Adipose tissue (tissue), 3 donors: ENCODE data around the gene CLUH. TPM values are rescaled to one million over a fixed set of nuclear protein-coding genes. Genes with fewer than 3 reads are reported as not detected.

ENCODE experiments used
- H3K27ac ChIP-seq: one replicate; pipeline ENCODE4 v1.5.1; 2013; ENCODE audit warnings: low read depth, low read length
- WGBS, 3 donors: extraction: QIAGEN DNeasy Blood & Tissue Kit; methylation state at CpG; one replicate each; pipeline ENCODE4 v1.1.7; 2013; 5-methylcytosine and 5-hydroxymethylcytosine counted together
- polyA plus RNA-seq, 3 donors: library from polyadenylated mRNA; stranded (reverse); fragments of 200-250 nt; gene quantifications; one replicate each; pipeline ENCODE4 v1.2.3, GENCODE V29; 2013
- donor health status: healthy with polysubstance abuse.
- donor health status: Bipolar disorder and iron deficiency.
- donor health status: healthy.

Gene CLUH
- polyA plus RNA-seq, 3 donors, result 37.2 to 124 (median 49.1) TPM

- WGBS, 3 donors, result 59 to 65% (median 65%) methylated on average over 10 of the region's 10 CpGs
- no peak overlapping the region for H3K27ac ChIP-seq
These were observed 11.0 kb upstream of the CLUH start for GRCh38 chr17:2722611-2723010.

DNA sequence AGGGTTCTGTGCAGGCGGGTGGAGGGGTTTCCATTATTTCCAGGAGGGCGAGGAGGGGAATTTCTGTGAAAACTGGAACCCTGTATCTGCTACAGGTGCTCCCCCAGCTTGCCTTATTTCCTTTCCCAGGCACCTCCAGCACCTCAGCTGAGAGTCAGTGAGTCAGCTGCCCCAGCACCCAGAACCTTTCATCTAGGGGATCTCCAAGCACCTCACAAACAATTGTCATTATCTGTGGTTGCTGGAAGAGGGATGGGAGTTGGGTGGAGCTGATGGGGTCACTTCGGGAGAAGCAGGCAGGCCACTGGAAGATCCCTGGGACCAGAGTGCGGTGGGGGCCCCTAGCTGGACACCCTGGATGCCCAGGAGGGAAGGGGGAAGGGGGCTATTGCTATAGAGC lies 10.0 kb upstream of the CLUH start:
- WGBS, 3 donors, result 62 to 84% (median 74%) methylated on average over 4 of the region's 4 CpGs
- H3K27ac ChIP-seq, result no peak overlapping the region

GRCh38 chr17:2719861-2720260 lies 8.3 kb upstream of the CLUH start:
- no peak overlapping the region for H3K27ac ChIP-seq
- WGBS, 3 donors, result 61 to 69% (median 68%) methylated on average over 4 of the region's 4 CpGs

DNA sequence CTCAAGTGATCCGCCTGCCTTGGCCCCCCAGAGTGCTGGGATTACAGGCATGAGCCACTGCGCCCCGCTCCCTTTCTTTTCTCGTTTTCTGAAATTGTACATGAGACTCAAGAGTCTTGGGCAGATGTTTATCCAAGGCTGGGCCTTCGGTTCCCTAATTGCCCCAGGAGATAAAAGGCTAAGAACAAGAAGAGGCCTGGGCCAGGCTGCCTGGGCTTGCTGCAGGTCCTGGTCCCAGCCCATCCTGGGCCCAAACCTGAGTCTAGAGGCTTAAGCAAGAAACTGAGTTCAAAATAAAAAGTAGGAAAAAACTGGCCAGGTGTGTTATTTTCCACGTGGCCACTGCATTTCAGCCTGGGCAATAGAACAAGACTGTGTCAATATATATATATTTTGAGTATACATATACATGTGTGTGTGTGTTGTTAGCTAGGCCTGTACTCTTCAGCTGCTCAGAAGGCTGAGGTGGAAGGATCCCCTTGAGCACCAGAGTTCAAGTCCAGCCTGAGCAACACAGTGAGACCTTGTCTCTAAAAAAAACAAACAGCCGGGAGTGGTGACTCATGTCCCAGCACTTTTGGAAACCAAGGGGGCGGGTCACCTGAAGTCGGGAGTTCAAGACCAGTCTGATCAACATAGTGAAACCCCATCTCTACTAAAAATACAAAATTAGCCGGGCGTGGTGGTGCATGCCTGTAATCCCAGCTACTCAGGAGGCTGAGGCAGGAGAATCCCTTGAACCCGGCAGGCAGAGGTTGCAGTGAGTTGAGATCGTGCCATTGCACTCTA lies 6.8 kb upstream of the CLUH start:
- no peak overlapping the region for H3K27ac ChIP-seq
- 78 to 80% (median 79%) methylated on average over 13 of the region's 13 CpGs for WGBS, 3 donors

DNA sequence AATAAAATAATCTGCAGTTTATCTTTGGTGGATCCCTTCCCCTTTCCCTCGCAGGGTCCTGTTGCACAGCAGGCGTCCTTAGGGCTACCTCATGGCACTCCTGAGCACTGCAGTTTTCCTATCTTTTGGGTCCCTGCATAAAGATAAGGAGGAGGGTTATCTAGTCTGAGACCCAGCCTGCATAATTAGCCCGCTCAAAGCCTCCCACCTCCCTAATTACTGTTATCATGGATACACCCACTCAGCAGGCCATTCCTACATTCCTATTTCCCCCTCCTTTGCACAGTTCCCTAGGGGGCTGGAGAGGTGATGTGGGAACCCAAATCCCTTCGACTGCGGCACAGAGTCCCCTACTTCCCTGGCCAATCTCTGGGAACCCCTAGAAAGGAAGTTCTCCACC lies 5.1 kb upstream of the CLUH start:
- no peak overlapping the region for H3K27ac ChIP-seq
- 53 to 84% (median 67%) methylated on average over 5 of the region's 5 CpGs for WGBS, 3 donors

DNA sequence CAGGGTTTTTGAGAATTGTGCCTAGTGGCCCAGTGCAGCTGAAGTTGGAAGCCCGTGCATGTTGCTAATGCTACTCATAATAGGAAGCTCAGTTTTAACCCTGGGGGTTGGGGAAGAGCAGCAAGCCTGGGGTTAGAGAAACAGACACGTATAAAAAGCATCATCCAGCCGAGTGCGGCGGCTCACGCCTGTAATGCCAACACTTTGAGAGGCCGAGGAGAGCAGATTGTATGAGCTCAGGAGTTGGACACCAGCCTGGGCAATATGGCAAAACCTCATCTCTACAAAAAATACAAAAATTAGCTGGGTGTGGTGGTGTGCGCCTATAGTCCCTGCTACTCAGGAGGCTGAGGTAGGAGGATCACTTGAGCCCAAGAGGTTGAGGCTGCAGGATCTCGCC lies 2.3 kb upstream of the CLUH start:
- H3K27ac ChIP-seq, result no peak overlapping the region
- WGBS, 3 donors, result 87 to 94% (median 90%) methylated on average over 9 of the region's 9 CpGs

GRCh38 chr17:2712300-2713043 lies 908 bp upstream of the CLUH start:
- 50 to 57% (median 52%) methylated on average over 36 of the region's 36 CpGs for WGBS, 3 donors
- no peak overlapping the region for H3K27ac ChIP-seq

- 1% methylated on average over 64 to 82 of the region's 82 CpGs for WGBS, 3 donors
- H3K27ac ChIP-seq, result no peak overlapping the region
These were observed 559 bp downstream of the CLUH start for GRCh38 chr17:2710803-2711607.

DNA sequence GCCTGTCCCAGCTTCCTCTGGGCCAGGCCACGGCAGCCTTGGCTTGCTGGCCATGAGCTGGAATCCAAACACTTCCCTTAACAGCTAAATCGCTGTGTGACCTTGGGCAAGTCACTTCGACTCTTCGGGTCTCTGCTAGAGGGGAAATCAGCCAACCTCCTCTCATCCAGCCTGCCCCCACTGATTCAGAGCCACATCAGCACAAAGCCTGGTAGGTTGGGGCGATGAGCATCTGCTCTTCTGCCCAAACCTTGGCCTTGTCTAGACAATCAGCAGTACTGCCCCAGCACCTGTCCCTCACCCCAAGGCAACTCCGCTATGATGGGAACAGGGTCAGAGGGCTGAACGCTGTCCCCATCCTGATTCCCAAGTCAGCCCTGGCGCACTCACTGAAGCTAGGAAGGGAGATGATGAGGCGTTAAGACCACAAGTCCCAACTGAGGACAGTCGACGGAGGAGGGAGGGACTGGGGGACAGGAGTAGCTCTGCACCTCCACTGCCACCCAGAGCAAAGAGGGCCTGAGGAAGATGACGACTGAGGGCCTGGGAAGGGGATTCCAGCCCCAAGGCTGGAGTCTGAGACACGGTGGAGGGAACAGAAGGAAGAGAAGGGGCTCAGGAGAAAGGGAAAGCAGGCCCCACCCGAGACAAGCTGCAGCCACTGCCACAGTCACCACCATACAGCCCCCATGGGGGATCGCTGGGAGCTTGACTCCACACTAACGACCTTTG lies 1.3 kb downstream of the CLUH start:
- WGBS, 3 donors, result 26 to 47% (median 33%) methylated on average over 16 of the region's 16 CpGs
- H3K27ac ChIP-seq, result no peak overlapping the region

- no peak overlapping the region for H3K27ac ChIP-seq
- WGBS, 3 donors, result 21 to 61% (median 54%) methylated on average over 8 to 10 of the region's 10 CpGs
These were observed 2.3 kb downstream of the CLUH start for GRCh38 chr17:2709183-2709661.

GRCh38 chr17:2708585-2709182 lies 2.9 kb downstream of the CLUH start:
- 45 to 82% (median 82%) methylated on average over 19 to 21 of the region's 21 CpGs for WGBS, 3 donors
- no peak overlapping the region for H3K27ac ChIP-seq

GRCh38 chr17:2707721-2708584 lies 3.6 kb downstream of the CLUH start:
- WGBS, 3 donors, result 38 to 70% (median 63%) methylated on average over 13 of the region's 13 CpGs
- H3K27ac ChIP-seq, result no peak overlapping the region

DNA sequence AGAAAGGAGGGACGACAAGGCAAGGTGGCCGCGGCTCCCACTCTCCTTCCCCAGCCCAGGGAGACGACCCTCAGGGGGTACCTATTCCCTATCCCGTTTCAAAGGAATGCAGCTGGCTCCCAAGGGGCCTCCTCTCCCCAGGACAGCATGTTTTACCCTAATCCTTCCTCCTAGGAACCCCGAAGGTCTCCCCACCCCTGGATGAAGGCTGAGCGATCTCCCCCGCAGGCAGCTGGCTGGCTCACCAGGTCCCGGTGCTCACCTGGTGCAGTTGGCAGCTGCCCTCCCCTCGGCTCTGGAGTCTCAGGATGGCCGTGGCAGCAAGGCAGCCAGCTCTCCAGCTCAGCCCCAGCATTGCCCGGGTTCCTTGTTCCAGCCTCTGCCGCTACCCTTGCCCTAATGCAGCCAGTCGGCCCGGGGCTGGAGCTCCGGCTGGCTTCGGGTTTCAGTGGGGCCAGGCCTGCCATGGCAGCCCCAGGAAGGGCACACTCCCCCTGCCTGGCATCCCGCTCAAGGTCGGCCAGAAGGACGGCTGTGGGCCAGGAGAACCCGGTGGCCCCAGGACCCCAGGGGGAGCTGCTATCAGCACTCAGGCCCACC lies 4.6 kb downstream of the CLUH start:
- WGBS, 3 donors, result 51 to 75% (median 74%) methylated on average over 20 to 21 of the region's 21 CpGs
- no peak overlapping the region for H3K27ac ChIP-seq

DNA sequence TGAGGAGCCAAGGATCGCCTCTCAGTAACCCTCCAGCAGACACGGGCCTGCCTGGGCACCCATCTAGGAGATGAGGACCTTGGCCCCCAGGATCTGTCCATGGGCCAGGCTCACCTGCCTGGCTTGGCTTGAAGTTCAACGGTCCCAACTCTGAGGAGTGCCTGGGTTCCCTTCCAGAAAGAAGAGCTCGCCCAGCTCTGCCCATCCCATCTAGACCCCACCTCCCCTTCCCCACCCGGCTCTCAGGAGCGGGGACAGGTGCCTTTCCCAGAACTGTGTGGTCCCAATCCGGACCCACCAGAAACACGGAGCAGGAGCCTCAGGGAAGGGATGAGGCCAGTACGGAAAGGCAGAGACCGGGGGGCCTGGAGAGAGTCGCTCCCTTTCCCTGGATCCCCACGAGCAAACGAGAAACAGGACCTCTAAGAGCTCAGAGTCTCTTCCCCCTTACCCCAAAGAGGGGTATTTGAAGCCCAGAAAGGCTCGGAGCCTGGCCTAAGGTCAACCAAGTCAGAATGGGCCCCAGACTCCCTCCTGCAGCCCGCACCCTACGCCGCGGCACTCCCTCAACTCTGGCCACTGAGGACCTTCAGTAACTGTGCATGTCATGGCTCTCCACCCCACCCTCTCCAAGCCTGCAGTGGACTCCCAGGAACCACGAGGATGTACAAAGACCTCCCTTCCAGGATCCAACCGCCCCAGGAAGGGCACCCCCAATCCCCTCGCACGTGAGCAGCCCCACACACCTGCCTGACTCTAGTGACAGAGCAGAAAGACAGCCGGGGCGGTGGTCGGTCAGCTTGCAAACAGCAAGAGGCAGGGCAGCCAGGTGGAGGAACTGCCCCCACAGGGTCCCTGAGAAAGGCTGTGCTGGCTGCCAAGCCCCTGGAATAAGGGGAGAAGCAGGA lies 5.4 kb downstream of the CLUH start:
- no peak overlapping the region for H3K27ac ChIP-seq
- 87 to 91% (median 89%) methylated on average over 25 of the region's 25 CpGs for WGBS, 3 donors

GRCh38 chr17:2705263-2705662 lies 6.3 kb downstream of the CLUH start:
- no peak overlapping the region for H3K27ac ChIP-seq
- 81 to 83% (median 82%) methylated on average over 7 of the region's 7 CpGs for WGBS, 3 donors

DNA sequence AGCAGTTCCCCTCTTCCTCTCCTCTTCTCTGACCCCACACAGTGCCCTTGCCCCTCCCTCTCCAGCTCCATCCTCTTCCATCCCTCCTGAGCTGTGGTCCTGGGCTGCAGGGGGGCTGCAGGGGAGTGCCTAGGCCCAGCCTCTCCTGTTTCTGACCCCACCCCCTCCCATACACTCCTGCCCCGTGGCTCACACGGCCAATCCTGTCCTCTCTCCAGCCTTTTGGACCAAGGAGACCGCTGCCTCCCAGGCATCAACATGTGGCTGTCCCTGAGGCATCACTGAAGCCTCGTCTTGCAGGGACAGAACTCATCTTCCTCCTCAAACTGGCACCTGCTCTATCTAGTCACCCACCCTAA lies 6.7 kb downstream of the CLUH start:
- H3K27ac ChIP-seq, result no peak overlapping the region

More for the DNA sequence above, 6.7 kb downstream of the CLUH start:
- WGBS, 3 donors, result 74 to 76% (median 75%) methylated on average over 4 of the region's 4 CpGs
